SKM-1 treated with dmso at 0.1 percent for 144 hours (cell line): ENCODE results near the gene KRT83.
A peak's percentile ranks its signal among the peaks of the same experiment; 100 is the strongest.
"Not testable (repeated sequence)": the region's sequence is repeated elsewhere in the genome, so short reads cannot be mapped to it uniquely, and the experiment has no call there.

Experiments
- DNase-seq: peaks from one replicate; lab custom pipeline; 2025; ENCODE audit not compliant: unreplicated experiment; lab: John Stamatoyannopoulos, UW

Gene KRT83

DNA sequence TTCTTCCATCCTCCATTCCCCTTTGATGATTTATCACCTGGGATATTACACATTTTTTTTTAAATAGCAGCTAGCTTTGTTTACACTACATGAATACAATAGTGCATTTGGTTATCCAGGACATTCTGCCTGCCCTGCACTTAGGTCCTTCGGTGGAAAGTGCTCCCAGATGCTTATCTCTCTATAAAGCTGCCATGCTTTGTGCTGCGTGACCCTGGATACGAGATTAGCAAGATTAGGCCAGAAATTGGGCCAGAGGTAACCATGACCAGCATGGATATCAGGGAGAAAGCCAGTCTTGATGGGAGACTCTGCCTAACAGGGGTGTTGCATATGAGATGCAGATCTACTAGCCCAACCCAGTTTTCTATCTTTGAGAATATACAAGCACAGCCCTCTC is 12.1 kb upstream of the KRT83 start:
- DNase-seq, result no peak

DNA sequence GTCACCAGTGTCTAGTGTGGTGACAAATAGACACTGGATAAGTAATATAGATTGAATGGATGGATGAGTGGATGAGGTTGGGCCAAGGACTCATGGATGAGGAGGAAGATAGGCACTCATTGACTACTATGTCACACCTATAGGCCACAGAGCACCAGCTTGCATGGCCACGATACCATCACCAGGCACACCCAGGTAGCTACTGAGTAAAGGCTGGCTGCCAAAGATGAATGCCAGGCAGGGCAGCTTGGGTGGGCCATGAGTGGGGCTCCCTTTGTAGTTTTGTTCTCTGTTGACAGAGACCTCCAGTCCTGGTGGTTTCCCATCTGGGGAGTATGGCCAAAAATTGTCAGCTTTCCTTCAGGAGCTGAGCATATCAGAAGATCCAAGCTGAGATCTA is 11.2 kb upstream of the KRT83 start:
- no peak for DNase-seq

DNA sequence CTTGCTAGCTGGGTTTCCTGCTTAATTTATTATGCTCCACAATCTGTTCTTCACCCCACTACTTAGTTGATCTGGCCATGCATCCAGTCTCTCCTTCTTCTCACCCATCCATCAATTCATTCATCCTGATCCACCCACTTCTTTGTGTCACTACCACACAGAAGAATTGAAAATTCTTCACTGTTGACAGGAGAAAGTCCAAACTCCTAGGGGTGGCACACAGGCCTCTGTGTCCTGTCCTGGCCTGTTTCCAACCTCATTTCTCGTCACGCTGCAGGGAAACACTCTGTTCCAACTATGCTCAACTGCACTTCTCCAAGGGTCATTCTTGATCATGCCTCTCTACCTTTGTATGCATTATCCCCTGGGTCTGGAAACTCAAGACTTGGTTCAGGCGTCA is 10.6 kb upstream of the KRT83 start:
- no peak for DNase-seq

DNA sequence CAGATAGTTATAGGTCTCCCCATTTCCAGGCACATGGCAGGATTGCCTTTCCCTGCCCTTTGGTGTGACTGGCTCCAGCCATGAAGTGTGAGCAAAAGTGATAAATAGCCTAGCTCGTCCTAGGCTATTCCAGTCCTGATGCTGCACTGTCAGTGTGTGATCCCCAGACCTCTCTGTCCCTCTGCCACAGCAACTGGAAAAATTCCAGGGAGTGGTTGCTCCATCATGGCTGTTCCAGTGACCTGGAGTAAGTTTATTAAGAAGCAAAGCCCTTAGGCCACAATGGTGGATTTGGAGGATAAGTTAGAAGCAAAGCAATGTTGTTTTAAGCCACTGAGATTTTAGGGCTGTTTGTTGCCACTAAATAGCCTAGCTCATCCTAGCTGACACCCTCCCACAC is 9.8 kb upstream of the KRT83 start:
- DNase-seq, result no peak

DNA sequence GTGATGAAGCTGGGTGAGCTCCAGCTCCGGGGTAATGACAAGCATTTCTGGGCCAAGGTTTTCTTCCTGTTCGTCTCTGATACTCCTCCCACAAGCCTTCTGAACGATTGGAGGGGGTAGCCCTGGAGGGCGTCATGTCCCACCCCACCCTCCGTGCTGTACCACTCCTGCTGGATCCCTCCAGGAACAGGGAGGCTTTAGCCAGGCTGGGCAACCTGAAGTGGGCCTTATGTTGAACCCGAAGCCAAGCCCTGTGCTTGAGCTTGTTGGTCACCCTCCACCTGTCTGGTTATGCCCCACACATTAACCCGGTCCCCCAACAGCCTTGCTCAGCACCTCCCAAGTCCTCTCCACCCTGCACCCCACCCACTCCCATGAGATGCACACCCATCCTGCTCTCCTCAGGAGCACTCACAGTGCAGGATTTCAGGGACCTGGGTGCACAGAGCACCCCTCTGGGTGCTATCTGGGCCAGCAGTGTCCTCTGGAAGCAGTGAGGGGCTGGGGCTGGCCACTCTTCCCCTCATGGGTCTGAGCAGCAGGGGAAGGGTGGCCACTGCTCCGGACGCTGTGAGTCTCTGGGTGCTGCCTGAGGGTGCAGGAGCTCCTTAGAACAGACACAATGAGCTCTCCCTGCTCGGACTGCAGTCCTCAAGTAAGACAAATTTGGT is 6.8 kb upstream of the KRT83 start:
- DNase-seq, result no peak

DNA sequence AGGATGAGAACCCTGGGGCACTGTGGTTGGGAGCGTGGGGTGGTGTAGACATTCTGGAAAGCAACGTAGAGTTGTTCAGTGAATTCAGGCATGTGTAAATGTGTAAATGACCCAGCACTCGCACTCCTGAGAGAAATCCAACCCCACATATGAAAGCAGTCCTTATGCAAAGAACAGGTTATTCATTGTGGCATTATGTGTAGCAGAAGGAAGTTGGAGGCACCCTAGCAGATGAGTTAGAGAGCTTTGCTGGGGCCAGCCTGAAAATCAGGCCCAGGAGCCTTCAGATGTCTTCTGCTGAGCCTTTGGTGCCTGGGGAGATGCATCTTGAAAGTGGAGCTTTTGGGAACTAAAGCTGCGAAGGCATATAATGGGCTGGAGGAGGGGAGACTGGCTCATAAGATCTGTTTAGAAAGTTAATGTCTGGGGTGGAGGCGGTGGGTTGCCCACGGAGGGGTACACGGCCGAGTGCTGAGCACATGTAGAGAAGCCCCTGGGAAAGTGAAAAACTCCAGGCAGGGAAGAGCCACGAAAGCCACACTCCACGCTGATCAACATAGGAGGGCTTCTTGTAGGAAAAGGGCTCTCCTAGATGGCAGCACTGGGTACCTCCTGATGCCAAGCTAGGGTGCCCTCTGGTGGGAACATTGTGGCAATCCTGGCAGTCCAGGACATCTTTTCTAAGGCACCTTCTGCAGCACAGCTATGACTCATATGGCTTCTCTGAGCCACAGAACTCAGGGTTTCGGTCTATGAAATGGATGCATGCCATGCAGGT is 6.0 kb upstream of the KRT83 start:
- DNase-seq, result peak; percentile 28

DNA sequence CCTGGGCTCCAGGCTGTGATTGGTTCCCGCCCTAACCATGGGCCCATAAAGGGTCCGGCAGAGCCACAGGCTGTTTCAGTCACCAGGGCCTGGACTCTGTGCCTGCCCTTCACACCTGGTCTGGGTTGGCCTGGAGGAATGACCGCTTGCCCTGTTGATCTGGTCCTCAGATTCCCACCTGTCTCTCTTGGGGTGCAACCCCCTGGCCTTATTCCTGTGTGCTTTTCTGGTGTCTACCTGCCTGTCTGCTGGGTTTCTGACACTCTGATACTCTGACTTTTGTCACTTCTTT is 2.9 kb upstream of the KRT83 start:
- no peak for DNase-seq

DNA sequence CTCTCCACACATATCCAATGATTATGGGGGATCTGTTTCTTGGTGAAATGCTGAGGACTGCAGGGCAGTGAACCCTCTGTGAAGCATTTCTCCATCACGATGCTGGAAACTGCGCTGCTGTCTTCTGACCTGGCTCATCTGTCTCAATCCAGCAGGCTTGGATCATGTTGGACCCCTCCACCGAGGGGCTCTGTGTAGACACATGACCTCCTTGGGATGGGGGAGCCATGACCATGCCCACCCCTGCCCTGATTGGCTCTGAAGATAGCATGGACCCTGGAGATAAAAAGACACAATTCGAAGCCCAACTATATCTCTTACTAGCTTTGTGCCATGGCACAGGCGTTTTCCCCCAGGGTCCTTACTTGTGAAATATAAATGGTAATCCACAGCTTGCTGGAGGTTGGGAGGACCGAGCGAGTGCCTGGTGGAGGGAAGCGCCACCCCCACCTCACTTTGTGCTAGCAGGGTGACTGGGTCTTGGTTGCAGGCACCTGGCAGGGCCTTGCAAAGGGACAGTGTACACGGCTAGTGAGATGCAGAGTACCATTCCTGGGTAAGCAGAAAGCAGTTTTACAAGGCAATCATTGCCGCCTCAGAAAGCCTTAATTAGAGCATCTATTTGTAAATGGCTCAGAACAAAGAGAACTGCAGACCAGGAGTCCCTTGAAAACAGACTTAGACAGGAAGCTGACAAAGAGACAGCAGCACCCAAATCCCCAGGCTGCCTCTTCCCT is 2.4 kb upstream of the KRT83 start:
- DNase-seq, result no peak

DNA sequence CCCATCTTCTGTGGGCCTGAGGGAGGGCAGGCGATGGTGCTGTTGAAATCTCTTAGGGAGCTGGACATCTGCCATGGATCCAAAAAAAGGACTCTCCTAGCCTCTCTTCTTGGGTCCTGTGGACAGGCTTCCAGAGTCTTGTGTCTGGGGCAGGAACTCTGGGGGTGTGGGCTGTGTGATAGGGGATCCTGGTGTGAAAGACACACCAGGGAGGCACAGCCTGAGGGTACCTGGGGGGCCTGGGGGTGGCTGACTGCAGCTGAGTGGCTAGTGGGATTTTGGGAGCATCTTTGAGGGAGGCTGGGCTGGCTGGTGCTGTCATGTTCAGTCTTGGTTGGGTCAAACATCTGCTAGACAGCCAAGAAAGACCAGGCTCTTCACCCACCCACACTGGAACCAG is 1.8 kb upstream of the KRT83 start:
- DNase-seq, result no peak

DNA sequence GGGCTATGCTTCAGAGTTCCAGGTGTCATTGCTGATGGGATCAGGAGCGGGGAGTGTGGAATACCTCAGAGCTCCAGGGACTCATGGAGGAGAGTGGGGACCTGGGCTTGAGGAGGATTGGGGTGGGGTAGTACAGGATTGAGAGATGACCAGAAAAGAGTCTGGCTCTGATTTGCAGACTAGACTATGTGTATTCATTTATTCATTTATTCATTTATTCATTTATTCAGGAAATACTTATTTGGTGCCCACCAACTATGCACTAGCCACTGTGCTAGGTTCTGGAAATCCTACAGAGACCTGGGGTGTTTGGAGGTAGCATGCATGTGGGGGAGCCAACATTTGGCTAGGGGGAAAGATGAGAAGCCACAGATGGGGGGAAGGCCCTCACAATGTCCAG is 871 bp upstream of the KRT83 start:
- no peak for DNase-seq

DNA sequence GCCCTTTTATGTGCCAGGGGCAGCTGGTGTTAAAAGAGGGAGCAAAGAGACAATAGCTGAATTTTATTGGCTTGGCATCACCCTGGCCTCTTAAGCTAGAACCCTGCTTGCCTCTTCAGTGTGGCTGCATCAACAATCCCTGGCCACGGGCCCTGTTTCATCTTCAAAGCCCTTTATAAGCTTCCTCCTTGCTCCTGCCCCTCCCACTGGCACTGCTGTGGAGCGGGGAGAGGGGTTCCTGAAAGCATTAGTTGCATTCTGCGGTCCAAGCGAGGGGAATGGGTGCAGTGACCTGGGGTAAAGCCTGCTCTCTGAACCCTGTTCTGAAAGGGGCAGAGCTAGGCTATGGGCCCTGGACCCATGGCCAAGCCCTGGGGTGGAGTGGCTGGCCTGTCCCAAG is 220 bp upstream of the KRT83 start:
- no peak for DNase-seq

DNA sequence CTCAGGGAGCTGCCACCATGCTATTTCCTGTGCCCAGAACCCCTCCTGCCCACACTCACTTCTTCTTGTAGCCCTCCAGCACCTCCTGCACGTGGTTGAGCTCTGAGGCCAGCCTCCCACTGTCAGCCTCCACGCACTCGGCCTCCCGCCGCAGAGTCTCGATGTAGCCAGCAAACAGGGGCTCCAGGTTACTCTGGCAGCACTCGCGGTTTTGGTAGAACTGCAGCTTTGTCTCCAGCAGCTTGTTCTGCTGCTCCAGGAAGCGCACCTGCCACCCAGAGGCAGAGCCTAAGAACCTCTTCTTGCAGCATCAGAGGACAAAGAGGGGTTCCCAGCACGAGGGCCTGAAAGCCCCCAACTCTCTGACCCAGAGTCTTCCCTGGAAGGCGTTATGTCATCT is 2.1 kb downstream of the KRT83 start:
- DNase-seq, result no peak

DNA sequence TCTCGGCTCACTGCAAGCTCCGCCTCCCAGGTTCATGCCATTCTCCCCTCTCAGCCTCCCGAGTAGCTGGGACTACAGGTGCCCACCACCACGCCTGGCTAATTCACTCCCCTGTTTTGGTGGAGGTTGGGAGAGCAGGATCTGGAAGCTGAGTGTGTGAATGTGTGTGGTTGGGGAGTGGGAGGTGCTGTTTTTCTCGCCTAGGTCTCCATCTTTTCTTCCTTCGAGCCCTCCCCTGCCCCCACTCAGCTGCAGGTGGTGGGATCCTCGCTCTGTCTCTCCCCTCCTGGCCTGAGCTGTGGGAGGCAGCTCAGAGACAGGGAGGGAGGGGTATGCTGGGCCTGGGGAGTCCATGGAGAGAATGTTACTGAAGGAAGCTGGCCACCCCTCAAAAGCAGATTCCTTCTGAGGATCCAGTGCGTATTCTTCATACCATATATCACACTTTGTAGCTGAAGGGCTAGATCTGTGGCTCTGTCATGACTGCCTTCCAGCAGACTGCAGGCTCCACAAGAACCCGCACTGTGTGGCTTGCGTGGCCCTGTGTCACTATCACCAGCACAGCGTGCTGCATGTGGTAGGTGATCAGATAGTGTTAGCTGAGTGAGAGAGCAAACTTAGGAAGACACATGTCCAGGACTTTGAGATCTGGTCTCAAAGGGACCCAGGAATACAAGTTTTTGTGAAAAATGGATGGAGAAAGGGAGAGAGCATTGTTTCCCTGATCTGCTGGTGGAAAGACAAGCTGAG is 2.8 kb downstream of the KRT83 start:
- DNase-seq, result no peak

DNA sequence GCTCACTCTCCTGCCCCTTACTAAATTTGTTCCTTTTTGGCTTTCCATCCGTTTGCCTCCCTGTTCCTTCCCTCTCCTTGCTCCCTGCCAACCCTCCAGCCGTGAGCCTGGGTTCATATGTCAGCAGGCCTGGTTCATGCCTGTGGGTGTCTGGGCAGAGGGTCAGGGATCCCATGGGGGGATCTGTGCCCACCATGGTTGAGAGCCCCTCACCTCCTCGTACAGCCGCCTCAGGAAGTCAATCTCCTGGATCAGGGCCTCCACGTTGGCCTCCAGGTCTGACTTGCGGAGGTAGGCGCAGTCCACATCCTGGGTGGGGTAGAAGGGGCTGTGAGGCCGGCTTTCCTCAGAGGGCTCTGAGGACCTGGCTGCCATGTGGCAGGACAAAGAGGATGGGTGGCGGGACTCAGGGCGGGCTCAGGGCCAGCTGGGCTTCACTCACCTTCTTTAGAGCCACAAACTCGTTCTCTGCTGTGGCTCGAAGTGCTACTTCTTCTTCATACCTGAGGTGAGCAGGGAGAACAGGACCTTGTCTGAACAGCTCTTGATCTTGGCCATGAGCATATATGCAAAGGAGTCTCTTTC is 3.6 kb downstream of the KRT83 start:
- DNase-seq, result no peak

DNA sequence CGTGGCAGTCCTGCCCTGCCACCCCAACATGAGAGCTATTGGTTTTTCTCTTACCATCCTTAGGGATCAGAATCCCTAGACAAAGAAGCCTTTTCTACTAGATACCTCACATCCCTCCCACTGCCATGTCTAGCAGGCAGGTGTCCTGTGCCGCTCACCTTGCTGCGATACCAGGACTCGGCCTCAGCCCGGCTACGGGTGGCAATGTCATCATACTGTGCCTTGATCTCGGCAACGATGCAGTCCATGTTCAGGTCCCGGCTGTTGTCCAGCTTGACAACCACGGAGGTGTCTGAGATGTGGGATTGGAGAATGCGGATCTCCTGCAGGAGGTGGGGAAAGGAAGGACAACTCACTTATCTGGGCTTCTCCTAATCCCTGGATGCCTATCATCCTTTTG is 4.5 kb downstream of the KRT83 start:
- DNase-seq, result no peak

DNA sequence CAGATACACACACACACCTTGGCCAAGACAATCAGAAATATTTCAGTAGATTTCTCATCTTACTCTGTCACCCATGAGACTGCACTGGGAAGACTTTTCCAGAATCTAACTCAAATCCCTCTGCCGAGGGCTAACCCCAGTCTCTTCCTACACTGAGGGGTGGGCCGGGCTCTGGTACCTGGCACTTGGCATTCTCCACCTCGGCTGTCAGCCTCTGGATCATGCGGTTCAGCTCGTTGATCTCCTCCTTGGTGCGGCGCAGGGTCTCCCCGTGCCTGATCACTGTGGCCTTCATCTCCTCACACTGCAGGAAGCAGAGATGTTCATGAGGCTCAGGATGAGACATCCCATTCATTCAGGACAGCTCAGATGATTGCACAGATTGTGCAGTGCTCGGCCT is 4.9 kb downstream of the KRT83 start:
- no peak for DNase-seq

DNA sequence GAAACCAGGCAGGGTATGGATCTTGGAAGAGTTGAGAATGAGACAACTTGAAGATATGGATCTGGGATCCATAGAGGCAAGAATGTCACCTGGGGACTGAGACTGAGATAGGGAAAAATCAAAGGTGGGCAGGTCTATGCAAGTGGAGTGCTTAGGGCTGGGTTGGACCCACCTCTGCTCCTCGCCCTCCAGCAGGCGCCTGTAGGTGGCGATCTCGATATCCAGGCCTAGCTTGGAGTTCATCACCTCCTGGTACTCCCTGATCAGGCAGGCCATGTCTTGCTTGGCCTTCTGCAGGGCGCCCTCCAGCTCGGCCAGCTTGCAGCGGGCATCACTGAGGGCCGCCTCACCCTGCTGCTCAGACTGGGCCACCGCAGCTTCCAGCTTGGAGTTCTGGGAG is 5.5 kb downstream of the KRT83 start:
- not testable (repeated sequence) for DNase-seq

DNA sequence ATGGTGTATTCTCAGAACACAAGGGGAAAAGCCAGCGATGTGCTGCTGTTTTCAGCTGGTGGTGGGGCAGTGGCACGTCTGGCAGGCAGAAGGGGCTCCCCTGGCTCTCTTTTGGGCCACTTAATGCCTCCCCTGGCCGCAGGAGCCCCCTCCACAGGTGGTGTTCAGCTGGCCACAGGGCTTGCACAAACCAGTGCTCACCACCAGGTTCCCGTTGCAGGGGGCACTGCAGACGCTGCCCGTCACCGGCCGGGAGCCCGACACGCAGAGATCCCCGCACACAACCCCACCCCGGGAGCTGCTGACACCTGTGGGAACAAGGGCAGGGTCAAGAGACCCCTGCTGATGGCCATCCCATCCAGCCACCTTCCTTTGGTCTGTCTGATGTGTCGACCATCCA is 6.7 kb downstream of the KRT83 start:
- no peak for DNase-seq

DNA sequence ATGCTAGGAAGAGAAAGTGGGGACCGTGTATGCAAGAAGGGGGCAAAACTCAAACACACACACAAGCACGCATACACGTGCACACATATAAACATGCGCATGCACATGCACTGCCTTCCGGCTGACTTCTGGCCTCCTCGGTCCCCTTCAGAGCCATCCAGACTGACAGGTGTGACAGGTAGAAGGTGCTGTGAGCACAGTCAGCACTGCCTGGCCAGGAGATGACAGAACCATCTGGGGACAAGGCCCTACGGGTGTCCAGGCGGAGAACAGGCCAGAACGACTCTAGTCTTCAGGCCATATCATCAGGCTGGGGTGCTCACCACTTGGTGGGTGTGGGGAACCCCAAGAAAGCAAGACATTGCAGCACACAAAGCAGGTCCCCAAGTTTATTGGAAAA is 7.3 kb downstream of the KRT83 start:
- DNase-seq, result no peak

DNA sequence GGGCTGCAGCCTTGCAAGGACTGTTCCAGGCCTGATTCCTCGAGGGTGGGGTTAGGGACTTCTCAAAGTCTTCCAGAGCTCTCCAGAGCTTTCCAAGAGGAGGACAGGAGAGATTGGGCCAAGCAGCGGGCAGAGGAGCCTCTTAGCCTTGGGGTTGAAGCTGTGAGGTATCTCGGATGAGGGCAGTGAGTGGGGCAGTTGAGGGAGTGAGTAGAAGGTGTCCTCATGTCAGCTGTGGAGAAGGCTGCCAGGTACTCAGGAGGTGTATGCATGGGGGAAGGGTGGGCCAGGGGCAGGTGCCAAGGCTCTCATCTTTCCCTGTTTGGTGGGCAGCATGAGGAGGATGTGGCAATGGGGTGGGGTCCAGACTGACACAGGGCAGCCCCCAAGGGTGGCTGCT is 7.7 kb downstream of the KRT83 start:
- DNase-seq, result no peak

DNA sequence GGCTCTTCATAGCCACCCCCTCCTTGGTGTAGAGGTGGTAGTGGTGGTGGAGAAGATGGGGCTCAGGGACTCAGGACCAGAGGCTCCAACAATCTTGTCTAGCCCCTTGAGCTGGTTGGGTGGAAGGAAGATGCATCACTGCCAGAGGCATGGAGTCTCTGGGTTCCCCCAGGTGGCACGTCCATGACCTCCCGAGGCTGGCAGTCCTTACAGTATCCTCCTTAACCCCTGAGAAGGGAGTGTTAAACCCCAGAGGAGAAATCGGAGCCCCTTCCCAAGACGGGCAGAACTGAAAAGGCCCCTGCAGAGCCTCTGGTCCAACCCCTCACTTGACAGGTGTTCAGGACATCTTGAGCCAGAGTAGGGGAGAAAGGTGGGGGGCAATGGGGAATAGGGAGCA is 9.1 kb downstream of the KRT83 start:
- no peak for DNase-seq

DNA sequence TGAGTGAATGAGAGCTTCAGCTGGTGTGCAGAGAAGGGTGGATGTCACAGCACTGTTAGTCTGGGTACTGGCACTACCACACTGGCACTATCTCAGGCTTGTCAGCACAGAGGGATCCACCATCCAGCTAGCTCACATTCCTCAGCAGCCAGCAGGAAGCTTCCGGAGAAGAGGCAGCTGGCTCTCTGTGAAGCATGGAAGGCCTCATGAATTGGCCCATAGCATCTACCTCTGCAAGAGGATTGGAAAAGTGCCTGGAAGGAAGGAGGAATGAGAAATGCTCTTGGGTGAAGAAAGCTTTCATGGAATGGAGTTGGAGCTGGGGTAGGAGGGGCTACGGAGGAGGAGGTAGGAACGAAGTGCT is 9.9 kb downstream of the KRT83 start:
- DNase-seq, result no peak
